Measurements from ENCODE around the gene MRGPRX1. TPM values are rescaled to one million over a fixed set of nuclear protein-coding genes. Genes with fewer than 3 reads are reported as not detected.

MRGPRX1 gene
- total RNA-seq, 1 donor from 2014 or later, result not detected

Other genes starting within 250 kb of the MRGPRX1 start
- 1.1 TPM for gene TMEM86A, start 240.6 kb downstream of the MRGPRX1 start, total RNA-seq
- not detected for gene IGSF22, start 213.2 kb downstream of the MRGPRX1 start, total RNA-seq
- gene PTPN5, start 147.6 kb downstream of the MRGPRX1 start, total RNA-seq, result not detected
- not detected for gene MRGPRX2, start 121.3 kb upstream of the MRGPRX1 start, total RNA-seq
- gene ZDHHC13, start 177.8 kb upstream of the MRGPRX1 start, total RNA-seq, result 36.5 TPM

All from esophagus mucosa (tissue), 1 donor.